ENCODE results near the gene EDIL3.

EDIL3 gene

GRCh38 chr5:84249918-84250630 lies 134.6 kb downstream of the EDIL3 start:
- CTCF ChIA-PET, result no interaction called here
- Histone ChIP-seq H3K9me3 (ENCODE audit: control extremely low read depth in 1 of 5, control insufficient read depth in 4 of 5, insufficient read depth in 2 of 5, low read depth in 1 of 5, low read length in 4 of 5) (no peaks in the 10 kb centered on the region), H3K27ac (ENCODE audit: insufficient read depth in 1 of 2, low read depth in 1 of 2, low read length in 2 of 2, poor library complexity in 1 of 2, severe bottlenecking in 2 of 2) (no peak overlapping the region), H3K36me3 (ENCODE audit: control insufficient read depth in 4 of 4, insufficient read depth in 4 of 4, low read length in 3 of 4) (no peaks in the 10 kb centered on the region), H3K27me3 (replicated peaks in 2 of 5; ENCODE audit: control insufficient read depth in 4 of 5, insufficient read depth in 5 of 5, low read length in 4 of 5) (no peaks in the 10 kb centered on the region), H3K4me1 (ENCODE audit: control extremely low read depth in 1 of 4, control insufficient read depth in 4 of 4, insufficient read depth in 4 of 4, low read length in 3 of 4) (no peaks in the 10 kb centered on the region), H3K4me3 (ENCODE audit: control insufficient read depth in 1 of 7, extremely low read depth in 1 of 7, insufficient read depth in 4 of 7, low read depth in 2 of 7, low read length in 6 of 7) (no peak overlapping the region)
- POLR2A ChIA-PET, result no interaction called here
- WGBS (ENCODE audit: insufficient coverage), result 100% methylated on average over 1 of the region's 4 CpGs
- DNase-seq, result no peak

GRCh38 chr5:84248013-84248412 lies 136.7 kb downstream of the EDIL3 start:
- 89% methylated on average over 3 of the region's 4 CpGs for WGBS (ENCODE audit: insufficient coverage)
- H3K4me3 ChIP-seq (ENCODE audit: control insufficient read depth in 1 of 7, extremely low read depth in 1 of 7, insufficient read depth in 4 of 7, low read depth in 2 of 7, low read length in 6 of 7), result no peak overlapping the region
- ChIA-PET CTCF (no interaction called here), POLR2A (no interaction called here)
- no peaks in the 10 kb centered on the region for H3K36me3 ChIP-seq (ENCODE audit: control insufficient read depth in 4 of 4, insufficient read depth in 4 of 4, low read length in 3 of 4)
- no peaks in the 10 kb centered on the region for H3K4me1 ChIP-seq (ENCODE audit: control extremely low read depth in 1 of 4, control insufficient read depth in 4 of 4, insufficient read depth in 4 of 4, low read length in 3 of 4)
- no peaks in the 10 kb centered on the region for H3K9me3 ChIP-seq (ENCODE audit: control extremely low read depth in 1 of 5, control insufficient read depth in 4 of 5, insufficient read depth in 2 of 5, low read depth in 1 of 5, low read length in 4 of 5)
- H3K27ac ChIP-seq (ENCODE audit: insufficient read depth in 1 of 2, low read depth in 1 of 2, low read length in 2 of 2, poor library complexity in 1 of 2, severe bottlenecking in 2 of 2), result no peak overlapping the region
- DNase-seq, result no peak
- H3K27me3 ChIP-seq (replicated peaks in 2 of 5; ENCODE audit: control insufficient read depth in 4 of 5, insufficient read depth in 5 of 5, low read length in 4 of 5), result no peaks in the 10 kb centered on the region

GRCh38 chr5:84242286-84242685 lies 142.4 kb downstream of the EDIL3 start:
- no peak for DNase-seq
- no peak overlapping the region for H3K4me3 ChIP-seq (ENCODE audit: control insufficient read depth in 1 of 7, extremely low read depth in 1 of 7, insufficient read depth in 4 of 7, low read depth in 2 of 7, low read length in 6 of 7)
- no peaks in the 10 kb centered on the region for H3K9me3 ChIP-seq (ENCODE audit: control extremely low read depth in 1 of 5, control insufficient read depth in 4 of 5, insufficient read depth in 2 of 5, low read depth in 1 of 5, low read length in 4 of 5)
- H3K27me3 ChIP-seq (replicated peaks in 2 of 5; ENCODE audit: control insufficient read depth in 4 of 5, insufficient read depth in 5 of 5, low read length in 4 of 5), result no peaks in the 10 kb centered on the region
- H3K27ac ChIP-seq (ENCODE audit: insufficient read depth in 1 of 2, low read depth in 1 of 2, low read length in 2 of 2, poor library complexity in 1 of 2, severe bottlenecking in 2 of 2), result no peak overlapping the region
- no peaks in the 10 kb centered on the region for H3K36me3 ChIP-seq (ENCODE audit: control insufficient read depth in 4 of 4, insufficient read depth in 4 of 4, low read length in 3 of 4)
- ChIA-PET CTCF (no interaction called here), POLR2A (no interaction called here)
- H3K4me1 ChIP-seq (ENCODE audit: control extremely low read depth in 1 of 4, control insufficient read depth in 4 of 4, insufficient read depth in 4 of 4, low read length in 3 of 4), result no peaks in the 10 kb centered on the region
- no CpG with 5 or more reads among the region's 3 CpGs for WGBS (ENCODE audit: insufficient coverage)

DNA sequence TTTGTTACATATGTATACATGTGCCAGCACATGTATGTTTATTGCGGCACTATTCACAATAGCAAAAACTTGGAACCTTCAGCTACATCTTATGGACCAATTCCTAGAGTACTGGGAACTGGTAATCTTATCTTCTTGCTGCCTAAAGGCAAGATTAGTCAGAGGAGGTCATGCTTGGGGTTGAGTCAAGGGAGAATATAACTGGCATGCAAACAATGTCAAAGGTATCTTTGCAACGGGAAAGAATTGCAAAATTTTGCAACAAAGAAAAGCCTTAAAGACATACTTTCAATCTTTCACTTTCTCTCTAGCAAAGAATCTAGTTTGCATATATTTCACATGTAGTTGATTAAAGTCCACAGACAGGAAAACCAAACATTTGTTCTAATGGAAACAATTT lies 145.2 kb downstream of the EDIL3 start:
- H3K36me3 ChIP-seq (ENCODE audit: control insufficient read depth in 4 of 4, insufficient read depth in 4 of 4, low read length in 3 of 4), result no peaks in the 10 kb centered on the region
- H3K9me3 ChIP-seq (ENCODE audit: control extremely low read depth in 1 of 5, control insufficient read depth in 4 of 5, insufficient read depth in 2 of 5, low read depth in 1 of 5, low read length in 4 of 5), result no peaks in the 10 kb centered on the region
- DNase-seq, result no peak
- 100% methylated on average over 1 of the region's 2 CpGs for WGBS (ENCODE audit: insufficient coverage)
- ChIA-PET CTCF (no interaction called here), POLR2A (no interaction called here)
- H3K27me3 ChIP-seq (replicated peaks in 2 of 5; ENCODE audit: control insufficient read depth in 4 of 5, insufficient read depth in 5 of 5, low read length in 4 of 5), result no peaks in the 10 kb centered on the region
- no peaks in the 10 kb centered on the region for H3K4me1 ChIP-seq (ENCODE audit: control extremely low read depth in 1 of 4, control insufficient read depth in 4 of 4, insufficient read depth in 4 of 4, low read length in 3 of 4)
- no peak overlapping the region for H3K4me3 ChIP-seq (ENCODE audit: control insufficient read depth in 1 of 7, extremely low read depth in 1 of 7, insufficient read depth in 4 of 7, low read depth in 2 of 7, low read length in 6 of 7)
- no peak overlapping the region for H3K27ac ChIP-seq (ENCODE audit: insufficient read depth in 1 of 2, low read depth in 1 of 2, low read length in 2 of 2, poor library complexity in 1 of 2, severe bottlenecking in 2 of 2)

DNA sequence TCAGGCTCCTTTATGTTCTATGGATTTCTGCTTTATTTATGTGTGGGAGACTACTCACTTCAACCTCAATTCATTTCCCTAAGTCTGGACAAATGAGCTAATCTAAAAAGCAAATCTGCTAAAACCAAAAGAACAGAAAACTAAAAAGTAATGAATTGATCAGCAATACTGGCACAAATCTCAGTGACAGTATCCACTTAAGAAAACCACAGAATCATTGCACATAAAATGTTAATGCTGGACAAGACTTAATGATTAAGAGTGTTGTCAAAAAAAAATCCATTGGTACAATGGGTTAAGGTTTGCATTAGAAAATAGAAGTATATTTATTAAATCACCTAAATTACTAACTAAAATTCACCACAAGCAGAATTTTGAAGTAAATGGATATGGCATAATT lies 147.6 kb downstream of the EDIL3 start:
- Histone ChIP-seq H3K36me3 (ENCODE audit: control insufficient read depth in 4 of 4, insufficient read depth in 4 of 4, low read length in 3 of 4) (no peaks in the 10 kb centered on the region), H3K27me3 (replicated peaks in 2 of 5; ENCODE audit: control insufficient read depth in 4 of 5, insufficient read depth in 5 of 5, low read length in 4 of 5) (no peaks in the 10 kb centered on the region), H3K4me1 (ENCODE audit: control extremely low read depth in 1 of 4, control insufficient read depth in 4 of 4, insufficient read depth in 4 of 4, low read length in 3 of 4) (no peaks in the 10 kb centered on the region), H3K4me3 (ENCODE audit: control insufficient read depth in 1 of 7, extremely low read depth in 1 of 7, insufficient read depth in 4 of 7, low read depth in 2 of 7, low read length in 6 of 7) (no peak overlapping the region), H3K27ac (ENCODE audit: insufficient read depth in 1 of 2, low read depth in 1 of 2, low read length in 2 of 2, poor library complexity in 1 of 2, severe bottlenecking in 2 of 2) (no peak overlapping the region), H3K9me3 (ENCODE audit: control extremely low read depth in 1 of 5, control insufficient read depth in 4 of 5, insufficient read depth in 2 of 5, low read depth in 1 of 5, low read length in 4 of 5) (no peaks in the 10 kb centered on the region)
- POLR2A ChIA-PET, result no interaction called here
- no peak for DNase-seq
- CTCF ChIA-PET, result no interaction called here

GRCh38 chr5:84231433-84231832 lies 153.2 kb downstream of the EDIL3 start:
- CTCF ChIA-PET, result no interaction called here
- Histone ChIP-seq H3K4me3 (ENCODE audit: control insufficient read depth in 1 of 7, extremely low read depth in 1 of 7, insufficient read depth in 4 of 7, low read depth in 2 of 7, low read length in 6 of 7) (no peak overlapping the region), H3K4me1 (ENCODE audit: control extremely low read depth in 1 of 4, control insufficient read depth in 4 of 4, insufficient read depth in 4 of 4, low read length in 3 of 4) (no peaks in the 10 kb centered on the region), H3K36me3 (ENCODE audit: control insufficient read depth in 4 of 4, insufficient read depth in 4 of 4, low read length in 3 of 4) (no peaks in the 10 kb centered on the region), H3K27me3 (replicated peaks in 2 of 5; ENCODE audit: control insufficient read depth in 4 of 5, insufficient read depth in 5 of 5, low read length in 4 of 5) (no peaks in the 10 kb centered on the region), H3K9me3 (ENCODE audit: control extremely low read depth in 1 of 5, control insufficient read depth in 4 of 5, insufficient read depth in 2 of 5, low read depth in 1 of 5, low read length in 4 of 5) (no peaks in the 10 kb centered on the region), H3K27ac (ENCODE audit: insufficient read depth in 1 of 2, low read depth in 1 of 2, low read length in 2 of 2, poor library complexity in 1 of 2, severe bottlenecking in 2 of 2) (no peak overlapping the region)
- DNase-seq, result no peak
- POLR2A ChIA-PET, result no interaction called here
- WGBS (ENCODE audit: insufficient coverage), result 98% methylated on average over 5 of the region's 7 CpGs

- ChIA-PET POLR2A (no interaction called here), CTCF (interaction anchor here (0.6 kb wide), 1 partner anchor 66 kb away, joined by 3 read pairs; no protein-coding TSS in a partner anchor)
- Histone ChIP-seq H3K36me3 (ENCODE audit: control insufficient read depth in 4 of 4, insufficient read depth in 4 of 4, low read length in 3 of 4) (no peaks in the 10 kb centered on the region), H3K27me3 (replicated peaks in 2 of 5; ENCODE audit: control insufficient read depth in 4 of 5, insufficient read depth in 5 of 5, low read length in 4 of 5) (no peaks in the 10 kb centered on the region), H3K4me1 (ENCODE audit: control extremely low read depth in 1 of 4, control insufficient read depth in 4 of 4, insufficient read depth in 4 of 4, low read length in 3 of 4) (no peaks in the 10 kb centered on the region), H3K27ac (ENCODE audit: insufficient read depth in 1 of 2, low read depth in 1 of 2, low read length in 2 of 2, poor library complexity in 1 of 2, severe bottlenecking in 2 of 2) (no peak overlapping the region), H3K4me3 (ENCODE audit: control insufficient read depth in 1 of 7, extremely low read depth in 1 of 7, insufficient read depth in 4 of 7, low read depth in 2 of 7, low read length in 6 of 7) (no peak overlapping the region), H3K9me3 (ENCODE audit: control extremely low read depth in 1 of 5, control insufficient read depth in 4 of 5, insufficient read depth in 2 of 5, low read depth in 1 of 5, low read length in 4 of 5) (no peaks in the 10 kb centered on the region)
- DNase-seq, result no peak
Measured at GRCh38 chr5:84229045-84229444, 155.6 kb downstream of the EDIL3 start.
